Stimulated activated CD4-positive, alpha-beta T cell treated with anti-CD3 and anti-CD28 coated beads, Interleukin-4, amount 100 ng/mL, for 48 hours (primary cell): ENCODE measurements around the gene HDAC7.
"Not testable (repeated sequence)": the region's sequence is repeated elsewhere in the genome, so short reads cannot be mapped to it uniquely, and the experiment has no call there.

Experiments
- DNase-seq, 2 donors: peaks; one replicate each; pipeline ENCODE4 v3.0.0-alpha.2; 2020; ENCODE audit warnings: low read depth in 2 of 2

The HDAC7 gene

GRCh38 chr12:47829584-47829983, 9.9 kb upstream of the HDAC7 start:
- no peak for DNase-seq

- no peak for DNase-seq
These were observed 9.3 kb upstream of the HDAC7 start for GRCh38 chr12:47828976-47829482.

GRCh38 chr12:47828008-47828975, 8.6 kb upstream of the HDAC7 start:
- DNase-seq, result no peak

GRCh38 chr12:47825173-47825639, 5.5 kb upstream of the HDAC7 start:
- DNase-seq, result no peak

- DNase-seq, result no peak
These were observed 4.9 kb upstream of the HDAC7 start for GRCh38 chr12:47824635-47825034.

- no peak for DNase-seq
These were observed 4.5 kb upstream of the HDAC7 start for GRCh38 chr12:47824198-47824597.

GRCh38 chr12:47823422-47824086, 3.9 kb upstream of the HDAC7 start:
- DNase-seq, result no peak

GRCh38 chr12:47822863-47823262, 3.2 kb upstream of the HDAC7 start:
- DNase-seq, result no peak

GRCh38 chr12:47822401-47822800, 2.7 kb upstream of the HDAC7 start:
- no peak for DNase-seq

- no peak for DNase-seq
These were observed 1.6 kb upstream of the HDAC7 start for GRCh38 chr12:47821346-47821706.

GRCh38 chr12:47820631-47821345, 1.1 kb upstream of the HDAC7 start:
- no peak for DNase-seq

GRCh38 chr12:47819138-47819895, 386 bp downstream of the HDAC7 start:
- no peak for DNase-seq

GRCh38 chr12:47818467-47819137, 1.1 kb downstream of the HDAC7 start:
- DNase-seq, result no peak

GRCh38 chr12:47818007-47818376, 1.7 kb downstream of the HDAC7 start:
- DNase-seq, result no peak

GRCh38 chr12:47817272-47818006, 2.3 kb downstream of the HDAC7 start:
- DNase-seq, result no peak

GRCh38 chr12:47816403-47817271, 3.1 kb downstream of the HDAC7 start:
- no peak for DNase-seq

GRCh38 chr12:47815447-47815846, 4.3 kb downstream of the HDAC7 start:
- not testable (repeated sequence) for DNase-seq

GRCh38 chr12:47814539-47815170, 5.0 kb downstream of the HDAC7 start:
- DNase-seq, result no peak
